ENCODE results near the gene HYPK.

The HYPK gene, protein sequence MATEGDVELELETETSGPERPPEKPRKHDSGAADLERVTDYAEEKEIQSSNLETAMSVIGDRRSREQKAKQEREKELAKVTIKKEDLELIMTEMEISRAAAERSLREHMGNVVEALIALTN

DNA sequence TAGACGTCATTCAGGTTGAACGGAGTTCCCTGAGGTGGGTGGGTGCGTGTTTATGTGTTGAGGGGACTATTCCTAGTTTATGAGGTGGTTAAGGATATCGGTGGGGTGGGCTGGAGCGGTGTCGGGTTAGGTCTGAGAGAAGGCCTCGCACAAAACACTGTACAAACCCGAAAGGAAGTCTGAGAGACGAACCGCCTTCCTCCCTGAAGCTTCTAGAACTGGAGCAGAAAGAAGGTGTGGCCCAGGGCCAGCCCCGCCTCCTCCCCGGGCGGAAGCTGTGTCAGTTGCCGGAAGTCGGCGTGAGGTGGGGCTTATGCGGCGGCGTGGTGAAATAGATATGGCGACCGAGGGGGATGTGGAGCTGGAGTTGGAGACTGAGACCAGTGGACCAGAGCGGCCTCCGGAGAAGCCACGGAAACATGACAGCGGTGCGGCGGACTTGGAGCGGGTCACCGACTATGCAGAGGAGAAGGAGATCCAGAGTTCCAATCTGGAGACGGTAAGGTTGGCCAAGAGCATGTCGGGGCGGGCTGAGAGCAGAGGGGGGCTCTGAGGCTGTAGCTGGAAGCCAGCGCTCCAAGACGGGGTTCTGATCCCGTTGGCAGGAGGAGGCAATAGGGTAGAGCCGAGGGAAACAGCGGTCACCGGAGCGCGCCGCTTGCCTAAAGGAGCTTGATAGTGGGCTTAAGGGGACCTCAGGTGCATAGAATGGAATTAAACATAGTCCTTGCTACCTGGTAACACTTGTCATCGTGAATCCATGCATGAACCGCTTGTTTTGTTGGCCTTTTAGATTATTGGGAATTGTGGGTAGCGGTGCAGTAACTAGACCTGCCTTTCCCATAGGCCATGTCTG is at the start of gene HYPK:
Gene HYPK (plus strand): TSS at position 314 of the 856 bp plus-strand sequence. CDS start 24 bp downstream, at position 338.
- DNase-seq (ENCODE audit: low spot score) = peak; percentile 96

DNA sequence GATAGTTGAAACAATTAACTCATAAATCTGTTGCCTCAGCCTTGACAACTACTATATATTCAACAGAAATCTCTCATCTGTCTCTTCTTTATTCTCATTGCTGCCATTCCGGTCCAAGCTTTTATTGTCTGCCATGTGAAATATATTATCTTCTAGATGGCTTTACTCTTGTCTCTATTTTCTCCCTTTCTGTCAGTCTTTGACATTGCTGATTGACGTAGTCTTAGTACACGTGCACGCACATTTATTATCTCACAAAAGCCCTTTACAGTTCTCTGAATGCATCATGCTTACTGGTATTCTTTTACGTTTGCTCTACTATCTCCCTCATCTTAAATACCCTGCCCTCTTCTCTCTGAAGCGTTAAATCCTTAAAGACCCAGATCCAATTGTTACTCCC is 48.5 kb upstream of the HYPK start:
- DNase-seq (ENCODE audit: low spot score) = no peak

DNA sequence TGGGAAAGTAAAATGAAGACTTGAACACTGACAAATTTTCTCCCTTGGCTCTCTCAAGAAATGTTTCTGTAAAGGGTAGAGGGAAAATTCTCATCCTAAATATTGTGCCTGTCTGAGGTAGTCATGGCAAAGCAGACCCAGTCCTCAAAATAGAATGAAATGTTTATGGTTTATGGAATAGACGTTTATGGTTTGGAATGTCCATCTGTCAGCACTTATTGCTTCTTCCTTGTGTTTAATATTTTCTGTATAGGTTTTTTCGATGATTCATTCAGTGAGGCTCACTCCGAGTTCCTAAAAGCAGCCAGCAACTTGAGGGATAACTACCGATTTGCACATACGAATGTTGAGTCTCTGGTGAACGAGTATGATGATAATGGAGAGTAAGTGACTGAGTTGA is 37.6 kb upstream of the HYPK start:
- no peak for DNase-seq (ENCODE audit: low spot score)

DNA sequence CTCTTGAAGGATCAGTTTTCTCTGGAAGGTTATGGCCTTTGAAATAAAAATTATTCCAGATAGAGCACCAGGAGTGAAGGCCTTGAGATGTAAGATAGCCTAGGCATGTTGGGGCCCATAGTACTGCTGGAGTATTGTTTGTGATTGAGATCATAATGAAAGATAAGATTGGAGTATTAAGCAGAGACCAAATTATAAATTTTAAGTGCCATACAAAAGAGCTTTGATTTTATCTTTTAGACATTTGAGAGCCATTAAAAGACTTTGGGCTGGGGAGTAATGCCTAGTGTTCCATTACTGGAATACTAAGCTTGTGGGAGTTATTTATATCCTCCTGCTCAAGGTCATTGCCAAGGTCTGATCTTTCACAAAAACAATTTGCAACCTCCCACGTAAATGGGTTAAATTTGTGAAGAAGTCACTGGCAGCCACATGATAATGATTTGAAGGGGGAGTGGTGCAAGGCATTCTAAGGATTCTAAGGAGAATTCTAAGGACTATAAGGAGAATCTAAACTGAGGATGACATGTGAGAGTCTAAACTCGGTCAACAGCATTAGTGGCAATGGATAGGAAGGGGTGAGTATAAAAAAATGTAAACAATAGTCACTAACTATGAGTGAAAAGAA is 36.5 kb upstream of the HYPK start:
- DNase-seq (ENCODE audit: low spot score) = no peak

DNA sequence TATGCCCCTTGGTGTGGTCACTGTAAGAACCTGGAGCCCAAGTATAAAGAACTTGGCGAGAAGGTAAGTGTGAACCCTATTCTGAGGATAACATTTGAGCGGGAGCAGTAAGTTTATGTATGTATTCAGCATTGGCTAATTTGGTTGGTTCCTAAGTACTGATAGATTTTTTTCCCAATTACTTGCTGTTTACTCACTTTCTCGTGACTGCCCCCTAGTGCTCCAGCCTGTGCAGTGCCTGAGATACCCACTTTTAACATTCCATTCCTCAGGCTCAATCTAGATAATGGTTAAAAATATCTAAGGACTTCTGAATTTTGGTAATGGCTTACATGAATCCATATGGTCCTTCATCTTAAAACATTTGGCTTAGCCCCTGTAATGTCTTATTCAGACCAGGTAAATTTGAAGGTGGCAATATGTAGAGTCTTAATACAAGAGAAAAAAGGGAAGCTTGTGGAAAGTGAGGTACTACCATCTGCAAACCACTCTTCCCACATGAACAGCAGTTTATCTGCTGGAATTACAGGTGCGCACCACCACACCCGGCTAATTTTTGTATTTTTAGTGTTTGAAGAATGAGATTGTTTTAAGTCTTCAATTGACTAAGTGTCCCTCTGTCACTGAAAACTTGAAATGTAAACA is 30.7 kb upstream of the HYPK start:
- DNase-seq (ENCODE audit: low spot score) = peak; percentile 73

DNA sequence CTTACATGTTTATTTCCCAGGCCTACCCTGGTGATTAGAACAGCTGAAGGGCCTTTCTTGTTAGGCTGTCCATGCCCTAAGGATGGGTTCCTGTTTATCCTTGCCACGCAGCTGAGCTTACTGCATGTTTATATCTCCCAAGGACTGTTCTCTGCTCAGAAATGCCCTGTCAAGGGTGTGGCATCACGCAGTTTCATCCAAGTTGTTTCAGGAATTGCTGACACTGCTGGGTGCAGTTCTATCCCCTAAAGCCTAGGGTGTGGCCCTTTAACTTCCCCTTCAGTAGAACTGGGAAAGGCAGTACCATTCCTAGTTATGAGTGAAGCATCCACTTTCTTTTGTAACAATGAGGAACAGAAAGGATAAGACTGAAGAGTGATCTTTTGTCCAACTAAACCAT is 28.6 kb upstream of the HYPK start:
- no peak for DNase-seq (ENCODE audit: low spot score)

DNA sequence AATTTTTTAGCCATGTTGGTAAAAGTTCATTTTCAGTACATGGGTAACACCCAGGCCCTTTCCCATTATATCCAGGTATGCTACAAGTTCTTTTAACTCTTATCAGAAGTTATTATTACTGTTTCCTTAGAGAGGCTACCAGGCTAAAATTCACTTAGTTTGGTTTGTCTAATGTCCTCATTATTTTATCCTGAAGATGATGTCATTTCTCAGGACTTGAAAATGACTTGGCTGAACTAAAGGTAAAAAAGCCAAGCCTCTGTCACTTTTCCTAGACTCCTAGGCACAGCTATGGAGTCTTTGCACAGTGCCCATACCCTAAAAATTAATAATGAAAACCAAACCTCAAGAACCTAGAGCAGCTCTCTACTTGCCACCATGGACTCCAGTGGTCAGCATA is 27.8 kb upstream of the HYPK start:
- no peak for DNase-seq (ENCODE audit: low spot score)

DNA sequence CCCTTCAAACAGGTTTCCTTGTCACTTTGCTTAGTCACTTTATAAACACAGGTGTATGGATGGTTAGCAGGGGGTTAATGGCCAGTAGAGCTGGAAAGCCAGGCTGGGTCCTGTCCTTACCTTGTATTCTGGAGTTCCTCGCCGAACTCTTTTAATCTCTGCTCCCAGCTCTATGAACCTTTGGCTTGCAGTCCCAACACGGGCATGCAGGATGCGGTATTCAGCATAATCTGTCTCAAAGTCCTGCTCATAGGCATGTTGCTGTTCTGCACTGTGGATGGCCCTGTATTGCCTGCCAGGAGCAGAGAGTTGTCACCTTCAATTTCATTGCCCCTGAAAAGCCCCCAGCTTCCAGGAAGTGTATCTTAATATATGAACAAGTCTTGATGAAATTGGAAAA is 26.3 kb upstream of the HYPK start:
- no peak for DNase-seq (ENCODE audit: low spot score)

DNA sequence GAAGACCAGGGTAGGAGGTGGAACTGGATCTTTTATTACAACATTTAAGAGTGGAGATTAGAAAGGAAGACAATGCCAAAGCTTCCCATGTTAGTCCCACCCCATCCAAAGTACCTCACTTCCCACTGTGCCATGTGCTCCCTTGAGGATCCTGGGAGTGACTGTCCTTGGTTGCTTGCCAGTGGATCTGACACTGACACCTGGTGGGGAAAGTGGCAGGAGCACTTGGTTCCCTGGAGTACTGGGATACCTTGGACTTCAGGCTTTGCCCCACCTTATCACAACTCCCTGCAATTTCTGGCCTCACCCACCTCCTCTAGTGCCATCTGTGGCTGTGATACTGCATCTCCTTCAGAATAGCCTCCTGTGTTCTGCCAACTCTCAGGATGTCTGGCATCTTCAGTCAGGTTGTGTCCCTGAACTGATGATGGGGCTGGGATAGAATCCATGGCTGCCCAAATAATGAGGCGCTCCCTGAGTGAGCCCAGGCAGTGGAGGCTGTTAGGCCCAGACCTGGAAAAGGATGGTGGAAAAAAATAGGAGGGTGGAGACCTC is 24.9 kb upstream of the HYPK start:
- no peak for DNase-seq (ENCODE audit: low spot score)

DNA sequence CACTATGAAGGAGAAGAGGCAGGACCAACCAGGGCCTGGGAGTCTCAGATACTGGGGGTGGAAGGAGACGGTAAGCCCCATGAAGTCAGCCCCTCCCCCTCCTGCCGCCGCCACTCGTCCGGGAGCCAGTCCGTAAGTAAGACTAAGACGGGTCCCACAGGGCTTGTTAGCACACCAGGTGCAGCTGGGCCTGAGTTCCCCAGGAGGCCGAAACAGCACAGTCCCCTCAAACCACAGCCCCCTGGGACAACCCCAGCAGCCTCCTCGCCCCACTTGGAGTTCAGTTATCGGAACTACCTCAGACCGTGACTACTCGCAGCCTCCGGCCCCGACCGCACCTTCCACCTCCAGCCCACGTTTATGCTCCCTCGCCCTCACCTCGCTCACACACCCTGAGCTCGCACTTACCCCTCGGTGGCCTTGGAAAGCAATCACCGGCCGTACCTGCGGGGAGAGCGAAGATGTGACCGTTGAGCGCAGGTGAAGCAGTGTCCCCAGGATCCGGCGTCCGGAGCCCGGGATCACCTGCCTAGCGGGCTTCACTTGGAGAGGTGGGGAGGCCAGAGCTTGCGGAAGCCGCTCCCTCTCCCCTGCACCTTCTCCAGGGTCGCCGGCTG is 24.2 kb upstream of the HYPK start:
- no peak for DNase-seq (ENCODE audit: low spot score)

DNA sequence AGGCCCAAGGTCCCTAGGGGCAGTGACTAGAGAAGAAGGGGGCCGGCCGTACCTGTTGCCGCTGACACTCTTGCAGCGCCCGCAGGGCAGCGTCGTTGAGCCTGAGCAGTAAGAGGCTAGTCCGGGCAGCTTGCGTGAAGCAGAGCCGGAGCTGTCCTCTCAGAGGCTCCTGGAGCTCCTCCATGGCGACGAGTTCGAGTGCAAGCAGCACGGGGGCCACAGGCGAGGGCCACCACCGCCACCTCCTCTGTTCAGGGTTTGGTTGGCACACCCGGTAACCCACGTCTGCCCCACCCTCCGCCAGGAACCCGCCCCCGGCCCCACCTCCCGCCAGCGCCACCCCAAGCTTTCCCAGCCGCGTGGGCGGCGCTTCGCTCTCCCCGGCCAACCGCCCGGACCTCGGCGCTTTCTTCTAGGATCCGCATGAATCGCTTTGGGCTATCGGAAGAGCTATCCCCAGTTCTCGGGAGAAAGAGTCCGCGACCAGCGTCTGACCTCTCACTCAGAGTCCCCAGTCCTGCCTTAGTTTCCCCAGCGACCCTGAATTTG is 23.6 kb upstream of the HYPK start, which contains the start of gene ELL3:
Gene ELL3 (minus strand): TSS at position 249 of the 549 bp plus-strand sequence. CDS start 65 bp downstream, at position 184.
- DNase-seq (ENCODE audit: low spot score) = peak; percentile 65

DNA sequence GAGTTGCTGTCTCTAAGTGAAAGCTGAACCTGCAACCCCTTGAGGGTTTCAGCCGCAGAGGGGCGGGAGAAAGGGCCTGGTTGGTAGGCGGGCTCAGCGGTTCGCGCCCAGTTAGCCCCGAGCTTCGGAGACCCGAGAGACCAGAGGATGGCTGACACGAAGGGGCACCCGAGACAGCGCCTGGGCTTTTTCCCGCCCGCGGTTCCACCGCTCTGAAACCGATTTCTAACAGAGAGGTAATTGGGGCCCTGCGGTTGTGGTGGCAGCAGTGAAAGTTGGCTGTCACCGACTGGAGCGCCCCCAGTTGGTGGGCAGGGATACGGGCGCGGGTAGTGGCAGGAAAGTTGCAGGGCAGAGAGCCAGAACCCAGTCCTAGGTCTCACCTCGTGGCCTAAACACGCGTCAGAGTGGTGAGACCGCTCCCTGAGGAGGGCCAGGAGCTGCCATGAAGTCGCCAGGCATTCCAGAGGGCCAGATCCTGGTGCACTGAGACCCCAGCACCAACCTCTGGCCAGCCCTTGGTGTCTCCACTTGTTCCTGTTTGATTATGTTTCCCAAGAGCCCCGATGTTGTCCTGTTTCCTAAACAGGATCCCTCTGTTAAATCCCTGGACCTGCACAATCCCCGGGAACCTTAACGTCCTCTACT is 23.0 kb upstream of the HYPK start:
- DNase-seq (ENCODE audit: low spot score) = peak; percentile 73

DNA sequence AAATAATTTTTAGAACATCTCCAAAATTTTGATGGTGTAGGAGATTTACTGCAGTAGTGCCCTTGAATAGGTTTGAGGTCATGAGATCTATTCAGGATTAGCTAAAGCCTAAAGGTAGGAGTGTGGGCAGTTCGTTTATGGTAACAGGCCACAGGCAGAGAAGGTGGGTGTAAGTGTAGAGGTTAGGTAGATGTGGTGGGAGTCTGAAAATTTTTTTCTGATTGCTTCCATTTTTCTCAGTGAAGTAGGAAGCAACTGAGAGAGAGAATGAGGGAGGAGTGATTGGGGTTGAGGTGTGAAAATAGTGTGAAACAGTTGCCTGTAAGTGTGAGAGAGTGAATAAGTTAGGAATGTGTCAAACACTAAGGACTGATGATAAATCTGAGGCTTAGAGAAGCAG is 21.4 kb upstream of the HYPK start:
- no peak for DNase-seq (ENCODE audit: low spot score)

DNA sequence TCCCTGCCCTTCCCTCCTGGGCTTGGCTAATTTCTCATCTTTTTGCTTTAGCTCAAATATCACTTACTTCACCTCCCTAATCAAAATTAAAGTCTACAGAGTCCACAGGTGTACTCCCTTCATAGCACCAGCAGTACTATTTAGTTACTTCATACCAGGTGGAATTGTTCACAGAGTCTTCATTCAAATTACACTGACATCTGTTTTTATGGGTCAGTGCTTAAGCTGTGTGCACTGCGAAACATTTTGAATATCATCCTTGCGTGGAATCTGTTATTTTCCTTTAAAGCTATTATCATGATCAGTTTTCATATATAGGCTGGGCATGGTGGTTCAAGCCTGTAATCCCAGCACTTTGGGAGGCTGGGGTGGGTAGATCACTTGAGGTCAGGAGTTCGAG is 11.0 kb upstream of the HYPK start:
- DNase-seq (ENCODE audit: low spot score) = no peak

DNA sequence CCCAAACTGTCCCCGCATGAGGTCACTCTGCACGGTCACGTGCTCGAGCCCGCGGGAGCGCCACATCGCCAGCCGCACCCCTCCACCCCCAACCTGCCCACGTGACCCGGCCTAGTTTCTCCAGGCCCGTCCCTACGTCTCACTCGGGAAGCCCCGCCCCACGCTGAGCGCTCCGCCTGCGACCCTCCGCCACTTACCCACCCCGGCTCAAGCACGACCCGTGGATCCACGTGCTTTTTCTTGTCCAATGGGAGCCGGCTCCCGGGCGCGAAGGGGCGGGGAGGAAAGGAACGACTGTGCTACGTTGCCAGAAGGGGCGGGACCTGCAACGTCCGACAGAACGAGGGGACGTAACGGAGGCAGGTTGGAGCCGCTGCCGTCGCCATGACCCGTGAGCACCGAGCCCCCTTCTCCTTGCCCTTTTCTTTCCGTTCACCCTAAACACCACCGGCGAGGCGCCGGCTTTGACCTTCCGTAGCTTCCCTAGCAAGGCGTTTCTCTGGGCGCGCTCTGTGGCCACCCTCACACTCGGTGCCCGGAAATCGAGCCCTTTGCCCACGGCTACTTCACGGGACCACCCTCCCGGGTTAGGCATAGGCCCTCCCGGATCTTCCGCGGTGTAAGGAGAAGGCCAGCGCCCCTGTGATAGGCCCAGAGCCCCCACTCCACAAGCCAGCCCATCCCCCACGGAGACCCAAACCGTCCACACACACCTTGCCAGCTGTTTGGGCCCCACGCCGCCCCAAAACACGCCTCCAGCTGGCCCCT is 8.2 kb upstream of the HYPK start, which contains the start of gene SERF2:
Gene SERF2 (plus strand): TSS at position 328 of the 768 bp plus-strand sequence. CDS start 57 bp downstream, at position 385.
- peak; percentile 100 for DNase-seq (ENCODE audit: low spot score)

DNA sequence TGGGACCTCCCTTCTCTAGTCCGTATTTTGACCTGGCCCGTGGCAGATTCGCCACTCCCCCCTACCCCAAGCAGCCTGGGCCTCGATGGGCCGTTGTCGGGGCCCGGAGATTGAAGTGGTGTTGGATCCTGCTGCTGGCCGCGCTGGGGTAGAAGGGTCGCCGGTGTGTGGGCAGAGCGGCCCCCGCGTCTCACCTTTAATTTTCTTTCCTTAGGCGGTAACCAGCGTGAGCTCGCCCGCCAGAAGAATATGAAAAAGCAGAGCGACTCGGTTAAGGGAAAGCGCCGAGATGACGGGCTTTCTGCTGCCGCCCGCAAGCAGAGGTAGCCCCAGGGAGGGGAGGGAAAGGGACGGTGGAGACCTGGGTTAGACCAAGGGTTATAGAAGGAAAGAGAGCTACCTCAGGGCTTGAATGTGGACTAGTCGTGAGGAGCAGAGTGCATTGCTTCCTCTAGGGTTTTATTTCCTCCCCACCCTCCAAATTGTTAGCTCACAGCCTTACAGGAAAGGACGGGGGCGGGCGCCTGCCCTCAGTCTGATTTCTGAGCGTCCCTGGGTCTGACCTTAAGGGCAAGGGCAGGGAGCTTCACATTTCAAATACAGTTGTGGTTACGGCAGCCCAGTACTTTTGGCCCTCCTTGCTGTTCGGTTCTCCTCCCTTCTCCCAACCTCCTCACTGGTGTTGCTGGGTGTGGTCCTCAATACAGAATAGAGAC is 7.5 kb upstream of the HYPK start:
- no peak for DNase-seq (ENCODE audit: low spot score)

DNA sequence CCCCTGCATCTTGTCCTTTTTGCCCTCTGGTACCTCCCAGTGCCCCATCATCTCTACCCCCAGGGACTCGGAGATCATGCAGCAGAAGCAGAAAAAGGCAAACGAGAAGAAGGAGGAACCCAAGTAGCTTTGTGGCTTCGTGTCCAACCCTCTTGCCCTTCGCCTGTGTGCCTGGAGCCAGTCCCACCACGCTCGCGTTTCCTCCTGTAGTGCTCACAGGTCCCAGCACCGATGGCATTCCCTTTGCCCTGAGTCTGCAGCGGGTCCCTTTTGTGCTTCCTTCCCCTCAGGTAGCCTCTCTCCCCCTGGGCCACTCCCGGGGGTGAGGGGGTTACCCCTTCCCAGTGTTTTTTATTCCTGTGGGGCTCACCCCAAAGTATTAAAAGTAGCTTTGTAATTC is 6.8 kb upstream of the HYPK start:
- no peak for DNase-seq (ENCODE audit: low spot score)

DNA sequence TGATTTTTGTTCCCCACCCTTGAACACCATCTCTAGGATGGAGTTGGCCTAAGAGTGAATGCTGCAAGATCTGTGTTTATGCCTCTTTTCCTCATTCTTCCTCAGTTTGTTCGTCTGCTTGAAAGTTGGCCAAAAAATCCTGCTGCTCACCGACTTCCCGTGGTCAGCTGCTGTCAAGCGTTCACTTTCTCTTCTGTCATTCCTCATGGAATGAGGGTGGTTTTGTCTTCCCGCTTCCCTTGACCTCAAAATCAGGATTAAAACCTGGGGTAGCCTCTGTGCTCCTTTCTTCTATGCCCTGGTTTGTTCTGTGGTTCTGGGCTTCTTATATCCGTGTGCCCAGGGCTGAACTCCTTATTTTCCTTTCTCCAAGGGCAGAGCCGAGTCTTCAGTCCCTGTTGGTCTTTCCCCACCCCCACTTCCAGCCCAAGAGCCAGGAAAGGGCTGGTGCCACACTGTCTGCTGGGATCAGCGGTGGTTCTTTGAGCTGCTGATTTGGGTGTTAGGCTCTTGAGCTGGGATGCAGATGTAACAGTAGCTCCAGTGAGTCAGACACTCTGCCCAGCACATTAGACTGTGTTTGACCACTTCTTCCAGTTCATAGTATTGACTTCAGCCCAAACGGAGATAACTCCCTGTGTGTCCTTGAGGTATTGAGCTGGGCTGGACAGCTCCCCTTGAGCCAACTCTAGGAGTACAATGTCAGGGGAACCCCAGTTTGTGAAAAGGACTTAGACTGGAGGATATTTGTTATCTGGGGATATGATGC is 5.9 kb upstream of the HYPK start:
- no peak for DNase-seq (ENCODE audit: low spot score)

DNA sequence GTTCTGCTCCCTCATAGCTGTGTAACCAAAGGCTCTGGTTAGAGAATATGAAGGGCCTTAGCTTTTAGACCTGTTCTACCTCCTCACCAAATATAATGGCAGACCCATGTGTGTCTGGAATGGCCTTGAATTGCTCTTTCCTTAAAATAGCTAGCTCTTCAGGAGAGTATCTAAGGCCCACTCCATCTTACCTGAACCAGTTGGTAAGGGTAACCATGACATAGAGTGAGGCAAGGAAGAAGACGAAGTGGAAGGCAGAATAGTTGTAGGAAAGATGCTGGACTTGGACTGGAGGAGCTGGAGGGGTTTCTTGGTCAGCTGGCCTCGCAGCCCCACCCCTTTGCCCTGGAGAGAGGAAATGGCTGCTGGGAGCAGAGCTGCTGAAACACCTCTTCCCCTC is 5.2 kb upstream of the HYPK start:
- DNase-seq (ENCODE audit: low spot score) = no peak

Data from Ammon's horn (tissue), 1 donor.